Measurements from ENCODE around the gene SOCS7. TPM values are rescaled to one million over a fixed set of nuclear protein-coding genes. Genes with fewer than 3 reads are reported as not detected.

Gene SOCS7
- 35.3 and 37.9 TPM in 2 replicates for total RNA-seq
- long read RNA-seq, partial matches to known transcripts = 0 of 13 reads
- long read RNA-seq, other reads (novel, unspliced or antisense) = 13 of 13 reads

- H3K9me3 Mint-ChIP-seq = no peaks in the 10 kb centered on the region
- no peaks in the 10 kb centered on the region for H3K27me3 Mint-ChIP-seq (ENCODE audit: low read depth)
- H3K36me3 Mint-ChIP-seq (ENCODE audit: low read depth) = no peaks in the 10 kb centered on the region
- TF ChIP-seq, protein P1, sequence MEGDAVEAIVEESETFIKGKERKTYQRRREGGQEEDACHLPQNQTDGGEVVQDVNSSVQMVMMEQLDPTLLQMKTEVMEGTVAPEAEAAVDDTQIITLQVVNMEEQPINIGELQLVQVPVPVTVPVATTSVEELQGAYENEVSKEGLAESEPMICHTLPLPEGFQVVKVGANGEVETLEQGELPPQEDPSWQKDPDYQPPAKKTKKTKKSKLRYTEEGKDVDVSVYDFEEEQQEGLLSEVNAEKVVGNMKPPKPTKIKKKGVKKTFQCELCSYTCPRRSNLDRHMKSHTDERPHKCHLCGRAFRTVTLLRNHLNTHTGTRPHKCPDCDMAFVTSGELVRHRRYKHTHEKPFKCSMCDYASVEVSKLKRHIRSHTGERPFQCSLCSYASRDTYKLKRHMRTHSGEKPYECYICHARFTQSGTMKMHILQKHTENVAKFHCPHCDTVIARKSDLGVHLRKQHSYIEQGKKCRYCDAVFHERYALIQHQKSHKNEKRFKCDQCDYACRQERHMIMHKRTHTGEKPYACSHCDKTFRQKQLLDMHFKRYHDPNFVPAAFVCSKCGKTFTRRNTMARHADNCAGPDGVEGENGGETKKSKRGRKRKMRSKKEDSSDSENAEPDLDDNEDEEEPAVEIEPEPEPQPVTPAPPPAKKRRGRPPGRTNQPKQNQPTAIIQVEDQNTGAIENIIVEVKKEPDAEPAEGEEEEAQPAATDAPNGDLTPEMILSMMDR (conservative IDR thresholded peaks at IDR 0.05) = no peak
- peak within 1 kb of the TSS; percentile 90 for H3K4me3 Mint-ChIP-seq
- H3K4me1 Mint-ChIP-seq = peaks cover 38% of the 10 kb centered on the region
- peak; percentile 92 for DNase-seq (ENCODE audit: low read depth, low spot score)
- peak within 1 kb of the TSS; percentile 94 for H3K27ac Mint-ChIP-seq (ENCODE audit: unreplicated experiment)
These were observed at the start of gene SOCS7 for GRCh38 chr17:38351412-38352222. Gene SOCS7, plus strand, starts transcription at chr17:38351844. Its CDS starts 209 bp downstream, at chr17:38352053.

DNA sequence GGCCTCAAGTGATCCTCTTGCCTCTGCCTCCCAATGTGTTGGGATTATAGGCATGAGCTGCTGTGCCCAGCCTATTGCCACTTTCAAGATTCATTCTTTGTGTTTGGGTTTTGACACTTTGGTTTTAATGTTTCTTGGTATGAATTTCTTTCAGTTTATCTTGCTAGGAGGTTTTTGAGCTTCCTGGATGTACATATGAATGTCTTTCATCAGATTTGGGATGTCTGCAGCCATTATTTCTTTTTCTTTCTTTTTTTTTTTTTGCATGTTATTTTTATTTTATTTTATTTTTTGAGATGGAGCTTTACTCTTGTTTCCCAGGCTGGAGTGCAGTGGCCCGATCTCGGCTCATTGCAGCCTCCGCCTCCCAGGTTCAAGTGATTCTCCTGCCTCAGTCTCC lies 36.1 kb upstream of the SOCS7 start:
- DNase-seq (ENCODE audit: low read depth, low spot score) = no peak
- TF ChIP-seq, protein P1 (conservative IDR thresholded peaks at IDR 0.05) = no peak
- Mint-ChIP-seq H3K36me3 (ENCODE audit: low read depth) (peaks cover 15% of the 10 kb centered on the region), H3K4me1 (no peaks in the 10 kb centered on the region), H3K27me3 (ENCODE audit: low read depth) (no peaks in the 10 kb centered on the region), H3K9me3 (no peaks in the 10 kb centered on the region), H3K27ac (ENCODE audit: unreplicated experiment) (no peak overlapping the region), H3K4me3 (no peak overlapping the region)

GRCh38 chr17:38317081-38317480 lies 34.6 kb upstream of the SOCS7 start:
- Mint-ChIP-seq H3K36me3 (ENCODE audit: low read depth) (peaks cover 18% of the 10 kb centered on the region), H3K27ac (ENCODE audit: unreplicated experiment) (no peak overlapping the region), H3K27me3 (ENCODE audit: low read depth) (no peaks in the 10 kb centered on the region), H3K4me1 (no peaks in the 10 kb centered on the region), H3K4me3 (no peak overlapping the region), H3K9me3 (no peaks in the 10 kb centered on the region)
- TF ChIP-seq, protein P1 (conservative IDR thresholded peaks at IDR 0.05) = no peak
- DNase-seq (ENCODE audit: low read depth, low spot score) = no peak

DNA sequence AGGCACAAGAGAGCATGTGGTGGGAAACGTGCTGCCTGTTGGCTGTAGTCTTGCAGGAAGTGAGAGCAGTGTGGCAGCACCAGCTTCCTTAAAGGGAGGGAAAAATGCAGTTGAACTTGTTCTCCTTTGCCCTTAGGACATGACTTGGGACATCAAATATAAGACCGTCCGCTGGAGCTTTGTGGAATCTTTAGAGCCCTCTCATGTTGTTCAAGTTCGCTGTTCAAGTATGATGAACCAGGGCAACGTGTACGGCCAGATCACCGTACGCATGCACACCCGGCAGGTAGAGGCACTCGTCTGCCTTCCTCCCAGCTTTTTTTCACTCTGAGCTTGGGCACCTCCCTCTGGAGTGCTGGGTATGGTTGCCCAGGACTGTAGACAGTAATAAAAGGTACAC lies 31.2 kb upstream of the SOCS7 start:
- Mint-ChIP-seq H3K4me1 (peaks cover 18% of the 10 kb centered on the region), H3K27me3 (ENCODE audit: low read depth) (no peaks in the 10 kb centered on the region), H3K4me3 (no peak overlapping the region), H3K27ac (ENCODE audit: unreplicated experiment) (no peak overlapping the region), H3K36me3 (ENCODE audit: low read depth) (peaks cover 23% of the 10 kb centered on the region), H3K9me3 (no peaks in the 10 kb centered on the region)
- TF ChIP-seq, protein P1 (conservative IDR thresholded peaks at IDR 0.05) = no peak
- DNase-seq (ENCODE audit: low read depth, low spot score) = no peak

DNA sequence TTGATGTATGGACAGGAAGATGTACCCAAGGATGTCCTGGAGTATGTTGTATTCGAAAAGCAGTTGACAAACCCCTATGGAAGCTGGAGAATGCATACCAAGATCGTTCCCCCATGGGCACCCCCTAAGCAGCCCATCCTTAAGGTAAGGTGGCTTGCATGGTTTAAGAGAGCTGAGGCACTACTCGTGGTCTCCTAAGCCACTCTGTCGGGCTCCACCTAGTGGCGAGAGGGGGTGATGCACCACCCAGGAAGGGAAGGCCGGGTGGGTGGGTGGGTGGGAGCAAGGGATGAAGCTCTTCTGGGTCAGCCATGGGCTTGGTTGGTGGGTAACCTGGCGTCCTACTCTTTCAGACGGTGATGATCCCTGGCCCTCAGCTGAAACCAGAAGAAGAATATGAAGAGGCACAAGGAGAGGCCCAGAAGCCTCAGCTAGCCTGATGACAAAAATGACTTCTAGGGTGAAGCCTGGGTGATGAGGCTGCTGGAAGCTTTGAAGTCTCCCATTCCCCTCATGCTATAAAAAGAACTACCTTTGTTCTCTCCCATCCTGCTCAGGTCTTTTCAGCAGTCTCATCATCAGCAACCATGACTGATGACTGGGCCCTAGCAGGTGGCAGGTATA lies 29.4 kb upstream of the SOCS7 start:
- H3K4me1 Mint-ChIP-seq = peaks cover 32% of the 10 kb centered on the region
- TF ChIP-seq, protein P1 (conservative IDR thresholded peaks at IDR 0.05) = peak; percentile 81
- H3K27ac Mint-ChIP-seq (ENCODE audit: unreplicated experiment) = no peak overlapping the region
- no peak overlapping the region for H3K4me3 Mint-ChIP-seq
- H3K36me3 Mint-ChIP-seq (ENCODE audit: low read depth) = peaks cover 16% of the 10 kb centered on the region
- H3K9me3 Mint-ChIP-seq = no peaks in the 10 kb centered on the region
- no peaks in the 10 kb centered on the region for H3K27me3 Mint-ChIP-seq (ENCODE audit: low read depth)
- peak; percentile 74 for DNase-seq (ENCODE audit: low read depth, low spot score)
